NCI-H526 (cell line): ENCODE results near the gene DHRS4.
"Not testable (repeated sequence)": the region's sequence is repeated elsewhere in the genome, so short reads cannot be mapped to it uniquely, and the experiment has no call there.

Source experiments
- DNase-seq, 2 experiments: peaks; one replicate each; lab custom pipeline; 2025; lab: John Stamatoyannopoulos, UW

Gene DHRS4

DNA sequence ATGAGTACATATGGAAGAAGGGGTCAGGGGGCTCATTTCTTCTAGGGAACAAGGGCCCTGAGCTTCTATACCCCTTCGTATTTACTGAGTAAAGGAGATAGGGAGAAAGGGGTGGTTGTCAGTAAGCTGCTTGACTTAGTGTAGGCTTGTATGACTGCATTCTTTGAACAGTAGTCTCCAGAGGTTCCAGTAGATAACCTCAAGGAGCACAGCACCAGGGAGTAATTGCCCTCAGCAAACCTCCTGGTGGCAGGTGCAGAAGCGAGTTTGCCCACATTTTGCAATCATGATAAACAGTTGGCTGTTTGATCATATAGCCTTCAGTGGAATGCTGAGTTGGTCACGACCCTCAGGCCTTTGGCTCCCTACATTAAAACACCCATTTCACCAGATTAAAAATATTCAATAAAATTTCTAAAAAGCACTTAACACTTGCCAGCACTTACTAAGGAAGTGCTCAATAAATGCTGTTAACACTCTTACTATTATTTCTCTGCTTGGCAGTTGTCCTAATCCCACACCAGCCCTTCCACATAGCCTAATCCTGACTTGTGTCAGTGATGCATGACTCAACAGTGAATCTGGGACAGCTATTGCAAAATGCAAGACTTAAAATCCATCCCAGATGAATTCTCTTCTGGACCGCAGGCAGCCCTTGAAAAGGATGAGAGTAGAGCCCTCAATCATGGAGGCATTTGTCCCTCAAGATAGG is 31.5 kb downstream of the DHRS4 start:
- no peak for DNase-seq

DNA sequence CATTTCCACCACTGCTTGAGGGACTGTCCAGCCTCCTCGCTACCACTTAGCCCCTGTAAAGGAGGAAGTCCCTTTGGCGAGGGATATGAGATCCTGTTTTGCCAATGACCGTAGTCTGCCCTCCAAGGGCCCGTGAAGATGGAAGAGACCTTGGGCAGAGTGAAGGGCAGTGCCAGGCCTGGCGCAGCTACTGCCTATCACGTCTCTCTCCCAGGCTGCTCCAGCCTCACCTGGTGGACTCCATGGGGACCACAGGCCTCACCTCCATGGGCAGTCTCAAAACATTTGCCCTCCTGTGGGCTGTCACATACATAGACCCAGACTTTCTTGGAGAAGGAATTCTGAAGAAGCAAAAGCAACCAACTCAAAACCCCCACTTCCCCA is 34.6 kb downstream of the DHRS4 start:
- DNase-seq: not testable (repeated sequence)

DNA sequence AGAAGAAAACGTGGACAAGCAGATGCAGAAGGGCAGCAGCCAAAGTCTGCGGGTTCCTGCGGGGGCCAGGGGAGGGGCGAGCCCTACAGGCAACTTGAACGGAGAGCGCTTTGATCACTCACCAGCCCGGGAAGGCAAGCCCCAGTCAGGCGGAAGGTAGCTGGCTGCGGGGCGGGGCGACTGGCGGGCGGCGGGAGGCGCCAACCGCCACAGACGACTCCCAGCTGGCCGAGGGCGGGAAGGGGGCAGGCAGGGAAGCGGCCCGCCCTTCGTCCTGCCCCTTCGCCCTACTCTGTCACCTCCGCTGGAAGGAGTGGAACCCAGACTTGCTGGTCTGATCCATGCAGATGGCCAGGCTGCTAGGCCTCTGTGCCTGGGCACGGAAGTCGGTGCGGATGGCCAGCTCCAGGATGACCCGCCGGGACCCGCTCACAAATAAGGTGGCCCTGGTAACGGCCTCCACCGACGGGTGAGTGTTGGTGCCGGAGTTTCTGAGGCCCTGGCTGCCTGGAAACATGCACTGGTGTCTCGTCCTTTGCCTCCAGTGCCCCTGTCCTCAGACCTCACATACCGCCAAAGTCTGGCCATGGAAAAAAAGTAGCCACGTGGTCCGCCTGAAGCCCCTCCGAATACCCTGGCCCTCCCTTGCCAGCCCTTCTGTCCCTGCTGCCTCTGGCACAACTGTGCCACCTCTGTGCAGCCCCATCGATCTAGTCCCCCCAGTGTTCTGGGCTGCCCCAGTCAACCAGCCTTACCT is 35.2 kb downstream of the DHRS4 start, which contains the start of gene DHRS4L2:
Gene DHRS4L2 (plus strand): TSS at position 323 of the 757 bp plus-strand sequence. CDS start 19 bp downstream, at position 342.
- peak in 1 of 2 experiments; percentile 62 for DNase-seq

DNA sequence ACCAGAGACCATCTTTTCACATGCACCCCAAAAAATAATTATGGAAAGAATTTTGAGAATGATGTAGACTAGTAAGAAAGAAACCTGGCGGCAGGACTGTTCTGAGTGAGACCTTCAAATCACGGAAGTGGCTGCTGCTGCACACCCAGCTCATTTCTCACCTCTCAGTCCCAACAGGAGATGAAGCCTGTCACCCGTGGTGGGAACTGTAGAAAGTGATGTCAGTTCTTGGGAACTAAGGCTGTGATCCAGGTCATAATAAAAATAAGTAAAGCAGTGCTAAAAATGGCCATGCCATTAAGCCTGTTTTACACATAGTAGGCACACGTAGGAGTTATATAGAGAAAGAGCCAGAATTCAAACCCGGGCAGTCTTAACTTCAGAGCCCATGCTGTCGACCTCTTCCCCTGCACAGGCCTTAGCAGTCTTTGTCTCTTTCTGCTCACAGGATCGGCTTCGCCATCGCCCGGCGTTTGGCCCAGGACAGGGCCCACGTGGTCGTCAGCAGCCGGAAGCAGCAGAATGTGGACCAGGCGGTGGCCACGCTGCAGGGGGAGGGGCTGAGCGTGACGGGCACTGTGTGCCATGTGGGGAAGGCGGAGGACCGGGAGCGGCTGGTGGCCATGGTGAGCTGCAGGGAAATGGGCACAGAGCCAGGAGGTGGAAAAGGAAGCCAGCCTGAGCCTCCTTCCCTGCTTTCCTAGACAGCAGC is 36.3 kb downstream of the DHRS4 start:
- DNase-seq: not testable (repeated sequence)

DNA sequence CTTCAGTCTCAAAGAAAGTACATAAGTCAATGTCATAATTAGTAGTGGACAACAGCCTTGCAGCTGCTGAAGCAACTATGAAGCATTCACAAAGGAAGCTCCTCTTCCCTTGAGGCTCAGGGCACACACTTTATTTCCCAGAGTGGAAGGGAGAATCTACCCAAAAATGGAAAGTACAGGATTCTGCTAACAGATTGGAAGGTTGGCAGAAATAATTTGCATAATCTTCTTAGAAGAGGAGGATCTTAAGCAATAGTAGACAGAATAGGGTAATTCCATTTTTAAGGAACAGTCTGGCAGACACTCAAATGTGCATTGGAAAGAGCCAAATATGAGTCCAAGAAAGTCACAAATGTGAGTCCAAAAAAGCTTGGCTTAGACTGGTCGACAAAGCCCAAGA is 37.4 kb downstream of the DHRS4 start:
- not testable (repeated sequence) for DNase-seq

DNA sequence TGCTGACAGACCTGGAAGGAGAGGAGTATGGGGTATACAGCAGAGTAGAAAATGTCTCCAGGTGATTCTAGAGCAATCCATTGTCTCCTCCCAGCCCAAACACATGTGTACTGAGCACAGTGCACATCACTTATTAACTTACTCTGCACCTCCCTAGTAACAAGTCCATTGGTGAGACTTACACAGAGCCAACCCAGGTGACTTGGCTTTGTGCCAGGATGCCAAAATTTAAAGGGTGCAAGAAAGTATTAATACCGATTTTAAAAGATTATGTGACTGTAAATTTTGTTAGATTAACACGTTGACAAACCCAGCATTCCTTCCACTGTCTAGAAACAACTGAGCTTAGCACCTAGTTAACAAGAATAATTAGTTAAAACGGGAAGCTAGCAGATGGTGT is 39.5 kb downstream of the DHRS4 start:
- not testable (repeated sequence) for DNase-seq

DNA sequence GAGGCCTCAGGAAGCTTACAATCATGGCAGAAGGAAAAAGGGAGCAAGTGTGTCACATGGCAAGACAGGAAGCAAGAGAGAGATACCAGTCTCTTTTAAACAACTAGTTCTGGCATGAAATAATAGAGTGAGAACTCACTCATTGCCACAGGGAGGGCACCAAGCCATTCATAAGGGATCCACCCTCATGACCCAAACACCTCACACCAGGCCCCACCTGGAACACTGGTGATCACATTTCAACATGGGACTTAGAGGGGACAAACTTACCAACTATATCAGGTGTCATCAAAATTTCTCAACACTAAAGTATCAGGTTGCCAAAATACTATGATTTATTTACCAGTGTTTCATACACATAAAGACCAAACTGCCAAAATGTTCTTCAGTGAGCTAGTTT is 42.4 kb downstream of the DHRS4 start:
- not testable (repeated sequence) for DNase-seq

DNA sequence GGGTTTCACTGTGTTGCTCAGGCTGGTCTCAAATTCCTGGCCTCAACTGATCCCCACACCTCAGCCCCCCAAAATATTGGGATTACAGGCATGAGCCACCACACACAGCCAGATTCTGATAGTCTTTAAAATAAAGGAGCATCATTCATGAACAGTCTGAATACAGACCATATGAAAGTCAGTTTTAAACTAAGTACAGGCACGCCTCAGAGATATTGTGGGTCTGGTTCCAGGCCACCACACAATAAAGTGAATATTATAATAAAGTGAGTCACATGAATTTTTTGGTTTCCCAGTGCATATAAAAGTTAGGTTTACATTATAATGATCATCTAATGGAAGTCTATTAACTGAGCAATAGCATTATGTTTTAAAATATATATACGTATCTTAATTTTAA is 43.3 kb downstream of the DHRS4 start:
- not testable (repeated sequence) for DNase-seq

DNA sequence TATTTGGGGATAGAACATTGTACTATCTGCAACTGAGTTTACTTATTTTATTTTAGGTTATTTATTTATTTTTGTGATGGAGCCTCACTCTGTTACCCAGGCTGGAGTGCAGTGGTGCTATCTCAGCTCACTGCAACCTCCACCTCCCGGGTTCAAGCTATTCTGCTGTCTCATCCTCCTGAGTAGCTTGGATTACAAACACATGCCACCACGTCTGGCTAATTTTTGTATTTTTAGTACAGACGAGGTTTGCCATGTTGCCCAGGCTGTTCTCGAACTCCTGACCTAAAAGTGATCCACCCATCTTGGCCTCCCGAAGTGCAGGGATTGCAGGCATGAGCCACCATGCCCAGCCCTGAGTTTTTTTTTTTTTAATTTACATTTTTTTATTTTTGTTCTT is 46.1 kb downstream of the DHRS4 start:
- not testable (repeated sequence) for DNase-seq

DNA sequence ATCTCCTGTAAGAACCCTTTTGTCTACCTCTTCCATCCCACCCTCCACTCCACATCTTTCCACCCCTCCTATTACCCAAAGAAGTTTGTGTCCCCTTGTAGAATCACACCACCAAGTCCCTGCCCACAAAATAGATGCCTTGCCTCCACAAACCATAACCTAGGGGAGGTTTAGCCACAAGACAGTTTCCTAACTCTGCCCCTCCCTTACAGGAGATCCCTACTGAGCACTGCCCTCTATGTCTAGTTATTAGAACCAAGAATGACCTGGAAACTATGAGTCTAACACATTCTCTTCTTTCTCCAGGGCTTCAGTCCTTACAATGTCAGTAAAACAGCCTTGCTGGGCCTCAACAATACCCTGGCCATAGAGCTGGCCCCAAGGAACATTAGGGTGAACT is 47.5 kb downstream of the DHRS4 start:
- DNase-seq: not testable (repeated sequence)

DNA sequence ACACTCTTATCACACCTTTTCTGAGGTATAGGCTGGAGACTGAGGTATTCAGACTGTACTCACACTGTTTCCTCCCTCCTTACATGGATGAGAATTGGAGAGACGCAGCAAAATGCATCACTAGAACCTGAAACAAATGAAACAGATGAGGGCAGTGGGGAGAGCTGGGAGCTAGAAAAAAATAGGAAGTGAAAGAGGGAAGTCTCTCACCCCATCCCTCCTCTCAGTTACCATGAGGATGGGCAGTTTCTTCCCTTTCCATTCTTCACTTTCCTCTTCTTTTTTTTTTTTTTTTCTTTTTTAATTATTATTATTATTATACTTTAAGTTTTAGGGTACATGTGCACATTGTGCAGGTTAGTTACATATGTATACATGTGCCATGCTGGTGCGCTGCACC is 48.1 kb downstream of the DHRS4 start:
- not testable (repeated sequence) for DNase-seq

DNA sequence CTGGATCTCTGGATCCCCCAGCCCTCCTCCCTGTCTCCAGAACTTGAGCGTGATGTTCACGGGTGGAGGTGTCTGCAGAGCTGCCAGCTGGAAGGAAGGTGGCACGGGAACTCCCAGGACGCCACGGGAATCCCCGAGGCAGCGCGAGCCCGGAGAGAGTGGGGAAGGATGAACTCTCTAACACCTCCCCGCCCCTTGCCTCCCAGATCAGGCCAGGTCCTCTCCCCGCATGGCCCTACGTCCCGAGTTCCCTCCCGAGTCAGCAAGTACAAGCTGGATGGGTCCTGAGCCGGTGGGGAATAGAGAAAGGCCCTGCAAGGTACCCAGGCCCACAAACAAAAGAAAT is 52.9 kb downstream of the DHRS4 start:
- DNase-seq: not testable (repeated sequence)

DNA sequence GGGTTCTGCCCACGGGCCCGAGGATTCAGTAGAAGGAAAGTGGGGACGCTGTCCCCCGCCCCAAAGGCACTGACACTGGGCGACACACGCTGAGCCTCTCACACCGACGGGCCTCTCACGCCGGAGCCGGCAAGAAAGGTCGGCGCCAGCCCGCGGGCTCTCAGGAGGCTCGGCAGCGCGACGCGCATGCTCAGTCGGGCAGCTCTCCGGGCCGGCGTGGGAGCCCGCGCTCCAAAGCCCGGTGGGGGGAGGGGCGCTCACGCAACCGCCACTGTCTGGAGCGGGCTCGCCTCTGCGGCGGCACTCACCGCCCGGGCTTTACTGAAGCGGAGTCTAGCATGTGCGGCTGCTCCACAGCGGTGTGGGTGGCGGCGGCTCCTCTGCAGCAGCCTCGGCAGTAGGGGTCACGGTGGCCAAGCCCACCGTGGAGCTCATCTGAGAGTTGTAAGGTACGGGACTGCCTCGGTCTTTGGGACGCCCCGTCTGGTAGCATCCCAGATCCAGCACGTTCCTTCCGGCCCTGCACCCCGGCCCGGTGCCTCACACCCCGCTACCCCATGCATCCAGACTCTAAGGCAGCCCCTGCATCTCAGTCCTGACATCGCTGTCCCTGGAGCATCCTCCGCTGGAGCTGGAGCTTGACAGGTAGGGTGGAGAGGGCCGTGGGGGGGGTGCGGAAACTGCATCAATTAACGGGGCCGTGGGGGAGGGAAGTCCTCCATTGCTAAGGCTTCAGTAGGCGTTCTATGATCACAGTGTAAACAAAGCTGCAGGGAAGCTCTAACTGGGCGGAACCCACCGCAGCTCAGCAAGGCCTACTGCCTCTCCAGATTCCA is 53.5 kb downstream of the DHRS4 start:
- DNase-seq: peak in 1 of 2 experiments; percentile 48

DNA sequence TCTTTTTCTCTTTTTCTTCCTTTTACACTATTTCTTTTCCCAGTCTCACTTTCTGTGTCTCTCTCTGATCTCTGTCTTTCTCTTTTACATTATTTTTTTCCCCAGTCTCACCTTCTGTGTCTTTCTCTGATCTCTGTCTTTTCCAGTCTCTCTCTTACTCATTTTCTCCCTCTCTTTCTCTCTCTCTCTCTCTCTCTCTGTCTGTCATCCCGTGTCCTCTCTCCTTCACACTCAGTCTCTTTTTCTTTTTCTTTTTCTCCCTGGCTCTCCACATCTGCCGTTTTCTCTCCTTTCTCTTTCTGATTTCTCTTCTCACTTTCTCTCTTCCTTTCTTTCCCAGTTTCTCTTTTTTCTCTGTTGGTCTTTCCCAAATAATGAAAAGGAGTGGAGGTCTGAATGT is 57.5 kb downstream of the DHRS4 start:
- DNase-seq: no peak

DNA sequence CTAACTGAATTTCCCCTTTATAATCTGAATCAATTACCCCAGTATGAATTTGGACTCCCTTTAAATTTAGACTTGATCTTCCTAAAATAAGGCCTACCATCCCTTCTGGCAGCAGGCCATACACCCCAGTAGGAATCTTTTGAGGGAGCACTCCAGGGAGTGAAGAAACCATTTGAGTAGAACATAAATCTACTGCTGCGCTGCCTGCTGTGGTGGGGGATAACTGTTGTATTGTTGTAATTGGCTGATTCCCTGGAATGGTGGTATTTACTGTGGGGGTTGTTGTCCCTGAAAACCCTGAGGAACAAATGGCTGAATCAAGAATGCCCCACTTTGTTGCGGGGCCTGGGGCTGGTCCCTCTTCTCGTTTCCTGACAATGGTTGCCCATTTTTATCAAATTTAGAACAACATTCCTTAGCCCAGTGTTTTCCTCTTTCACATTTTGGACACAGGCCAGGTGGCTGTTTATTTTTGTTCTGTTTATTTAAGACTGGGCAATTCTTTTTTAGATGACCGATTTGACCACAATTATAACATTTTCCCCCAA is 59.2 kb downstream of the DHRS4 start:
- not testable (repeated sequence) for DNase-seq

DNA sequence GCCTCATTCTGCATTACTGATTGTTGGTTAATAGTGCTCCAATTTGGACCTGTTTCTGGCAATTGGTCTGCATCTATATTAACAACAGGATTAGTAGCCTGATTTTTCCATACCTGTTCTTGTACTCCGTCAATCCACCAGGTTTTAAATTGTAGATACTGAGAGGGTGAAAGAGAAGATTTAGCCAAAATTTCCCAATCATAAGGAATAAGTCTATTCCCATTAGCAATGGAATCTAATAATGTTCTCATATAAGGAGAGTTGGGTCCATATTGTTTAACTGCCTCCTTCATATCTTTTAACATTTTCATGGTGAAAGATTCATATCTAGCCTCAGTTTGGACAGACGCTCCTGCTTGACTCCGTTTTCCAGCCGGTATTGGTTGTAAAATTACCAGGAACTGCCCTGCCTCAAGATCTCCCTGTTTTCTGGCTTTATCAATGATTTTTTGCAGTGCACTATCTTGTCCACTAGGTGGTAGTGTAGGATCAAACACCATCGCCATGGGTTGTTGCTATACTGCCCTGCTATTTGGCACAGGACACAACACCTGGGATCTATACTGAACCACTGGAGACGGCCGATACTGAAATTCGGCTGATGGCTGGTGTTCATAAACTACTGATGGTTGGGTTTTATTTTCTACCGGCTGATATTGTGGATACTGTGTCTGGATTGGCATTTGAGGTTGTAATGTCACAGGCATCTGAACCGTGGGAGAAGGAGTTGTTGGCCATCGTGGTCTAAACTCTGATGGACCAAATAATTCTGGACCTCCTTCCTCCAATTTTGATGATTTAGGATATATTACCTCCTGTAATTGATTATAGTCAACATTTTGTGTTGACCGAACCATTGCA is 60.3 kb downstream of the DHRS4 start:
- peak; percentile 76 to 80 for DNase-seq

DNA sequence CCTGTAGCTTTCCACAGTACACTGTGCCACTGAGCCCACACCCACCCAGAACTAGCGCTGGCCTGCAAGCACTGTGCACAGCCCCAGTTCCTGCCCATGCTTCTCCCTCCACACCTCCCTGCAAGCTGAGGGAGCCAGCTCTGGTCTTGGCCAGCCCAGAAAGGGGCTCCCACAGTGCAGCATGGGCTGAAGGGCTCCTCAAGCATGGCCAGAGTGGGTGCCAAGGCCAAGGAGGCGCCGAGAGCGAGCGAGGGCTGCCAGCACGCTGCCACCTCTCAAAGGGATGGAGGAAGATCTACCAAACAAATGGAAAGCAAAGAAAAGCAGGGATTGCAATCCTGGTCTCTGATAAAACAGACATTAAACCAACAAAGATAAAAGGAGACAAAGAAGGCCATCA is 62.2 kb downstream of the DHRS4 start:
- not testable (repeated sequence) for DNase-seq
